ES-I3 (cell line): ENCODE results near the gene NTSR2.

Source experiments
- H3K36me3 ChIP-seq: 2 replicates; pipeline ENCODE4 v1.6.1; 2013; ENCODE audit warnings: mild to moderate bottlenecking, low read length, control low read depth, moderate library complexity; ENCODE audit not compliant: insufficient read depth
- H3K4me1 ChIP-seq: 2 replicates; pipeline ENCODE4 v1.6.1; 2013; ENCODE audit warnings: mild to moderate bottlenecking, control low read depth, low read length; ENCODE audit not compliant: insufficient read depth
- H3K9ac ChIP-seq: 2 replicates; pipeline ENCODE4 v1.6.1; 2013; ENCODE audit warnings: low read depth, mild to moderate bottlenecking, low read length, moderate library complexity
- H3K9me3 ChIP-seq: 2 replicates; pipeline ENCODE4 v1.6.1; 2013; ENCODE audit warnings: mild to moderate bottlenecking, low read length, moderate library complexity; ENCODE audit not compliant: control insufficient read depth, insufficient read depth

The NTSR2 gene

GRCh38 chr2:11646530-11646929 is 23.5 kb downstream of the NTSR2 start:
- peaks cover 3% of the 10 kb centered on the region; the same call in 1 of the 2 replicates for H3K36me3 ChIP-seq
- peaks cover 6% of the 10 kb centered on the region; the same call in 1 of the 2 replicates for H3K4me1 ChIP-seq
- H3K9me3 ChIP-seq, result no peaks in the 10 kb centered on the region
- no peak overlapping the region for H3K9ac ChIP-seq

GRCh38 chr2:11644293-11644692 is 25.7 kb downstream of the NTSR2 start:
- no peaks in the 10 kb centered on the region for H3K9me3 ChIP-seq
- H3K9ac ChIP-seq, result no peak overlapping the region
- peaks cover 6% of the 10 kb centered on the region; the same call in 1 of the 2 replicates for H3K4me1 ChIP-seq
- H3K36me3 ChIP-seq, result peaks cover 3% of the 10 kb centered on the region; the same call in 1 of the 2 replicates

- Histone ChIP-seq H3K9ac (no peak overlapping the region), H3K4me1 (peaks cover under 1% of the 10 kb centered on the region; the same call in 1 of the 2 replicates), H3K36me3 (peaks cover 9% of the 10 kb centered on the region), H3K9me3 (no peaks in the 10 kb centered on the region)
Measured at GRCh38 chr2:11642972-11643371, 27.0 kb downstream of the NTSR2 start.

GRCh38 chr2:11640132-11640531 is 29.9 kb downstream of the NTSR2 start:
- no peaks in the 10 kb centered on the region for H3K4me1 ChIP-seq
- no peak overlapping the region for H3K9ac ChIP-seq
- H3K9me3 ChIP-seq, result no peaks in the 10 kb centered on the region
- peaks cover 9% of the 10 kb centered on the region for H3K36me3 ChIP-seq

GRCh38 chr2:11639503-11639902 is 30.5 kb downstream of the NTSR2 start:
- Histone ChIP-seq H3K9ac (no peak overlapping the region), H3K36me3 (peaks cover 9% of the 10 kb centered on the region), H3K4me1 (no peaks in the 10 kb centered on the region), H3K9me3 (no peaks in the 10 kb centered on the region)

GRCh38 chr2:11637546-11637945 is 32.4 kb downstream of the NTSR2 start:
- Histone ChIP-seq H3K36me3 (peaks cover 5% of the 10 kb centered on the region; the same call in 1 of the 2 replicates), H3K4me1 (no peaks in the 10 kb centered on the region), H3K9ac (no peak overlapping the region), H3K9me3 (no peaks in the 10 kb centered on the region)

- no peaks in the 10 kb centered on the region for H3K9me3 ChIP-seq
- H3K4me1 ChIP-seq, result no peaks in the 10 kb centered on the region
- H3K9ac ChIP-seq, result no peak overlapping the region
- peaks cover 5% of the 10 kb centered on the region; the same call in 1 of the 2 replicates for H3K36me3 ChIP-seq
Measured at GRCh38 chr2:11636593-11637295, 33.3 kb downstream of the NTSR2 start.

GRCh38 chr2:11635141-11635540 is 34.9 kb downstream of the NTSR2 start:
- Histone ChIP-seq H3K4me1 (no peaks in the 10 kb centered on the region), H3K9ac (no peak overlapping the region), H3K9me3 (no peaks in the 10 kb centered on the region), H3K36me3 (peaks cover 5% of the 10 kb centered on the region; the same call in 1 of the 2 replicates)

GRCh38 chr2:11634584-11634983 is 35.4 kb downstream of the NTSR2 start:
- H3K9ac ChIP-seq, result no peak overlapping the region
- no peaks in the 10 kb centered on the region for H3K4me1 ChIP-seq
- no peaks in the 10 kb centered on the region for H3K9me3 ChIP-seq
- H3K36me3 ChIP-seq, result peaks cover 5% of the 10 kb centered on the region; the same call in 1 of the 2 replicates

GRCh38 chr2:11633923-11634478 is 36.0 kb downstream of the NTSR2 start:
- Histone ChIP-seq H3K9ac (no peak overlapping the region), H3K9me3 (no peaks in the 10 kb centered on the region), H3K4me1 (no peaks in the 10 kb centered on the region), H3K36me3 (peaks cover 5% of the 10 kb centered on the region; the same call in 1 of the 2 replicates)

- H3K9ac ChIP-seq, result no peak overlapping the region; the same call in 1 of the 2 replicates
- peaks cover 9% of the 10 kb centered on the region for H3K9me3 ChIP-seq
- no peaks in the 10 kb centered on the region for H3K4me1 ChIP-seq
- H3K36me3 ChIP-seq, result peaks cover 8% of the 10 kb centered on the region; the same call in 1 of the 2 replicates
Measured at GRCh38 chr2:11631462-11631861, 38.5 kb downstream of the NTSR2 start.

GRCh38 chr2:11630855-11631254 is 39.1 kb downstream of the NTSR2 start:
- peaks cover 9% of the 10 kb centered on the region for H3K9me3 ChIP-seq
- H3K4me1 ChIP-seq, result no peaks in the 10 kb centered on the region
- no peak overlapping the region for H3K9ac ChIP-seq
- H3K36me3 ChIP-seq, result peaks cover 8% of the 10 kb centered on the region; the same call in 1 of the 2 replicates

GRCh38 chr2:11629851-11630250 is 40.1 kb downstream of the NTSR2 start:
- Histone ChIP-seq H3K36me3 (peaks cover 8% of the 10 kb centered on the region; the same call in 1 of the 2 replicates), H3K9ac (no peak overlapping the region), H3K4me1 (no peaks in the 10 kb centered on the region), H3K9me3 (peaks cover 9% of the 10 kb centered on the region)

GRCh38 chr2:11629215-11629614 is 40.8 kb downstream of the NTSR2 start:
- no peak overlapping the region for H3K9ac ChIP-seq
- no peaks in the 10 kb centered on the region for H3K4me1 ChIP-seq
- peaks cover 8% of the 10 kb centered on the region; the same call in 1 of the 2 replicates for H3K36me3 ChIP-seq
- peaks cover 9% of the 10 kb centered on the region for H3K9me3 ChIP-seq

- Histone ChIP-seq H3K36me3 (peaks cover 8% of the 10 kb centered on the region; the same call in 1 of the 2 replicates), H3K9me3 (peaks cover 9% of the 10 kb centered on the region), H3K9ac (no peak overlapping the region), H3K4me1 (no peaks in the 10 kb centered on the region)
Measured at GRCh38 chr2:11628675-11629074, 41.3 kb downstream of the NTSR2 start.
